ENCODE data around the gene GP1BA.

The GP1BA gene

DNA sequence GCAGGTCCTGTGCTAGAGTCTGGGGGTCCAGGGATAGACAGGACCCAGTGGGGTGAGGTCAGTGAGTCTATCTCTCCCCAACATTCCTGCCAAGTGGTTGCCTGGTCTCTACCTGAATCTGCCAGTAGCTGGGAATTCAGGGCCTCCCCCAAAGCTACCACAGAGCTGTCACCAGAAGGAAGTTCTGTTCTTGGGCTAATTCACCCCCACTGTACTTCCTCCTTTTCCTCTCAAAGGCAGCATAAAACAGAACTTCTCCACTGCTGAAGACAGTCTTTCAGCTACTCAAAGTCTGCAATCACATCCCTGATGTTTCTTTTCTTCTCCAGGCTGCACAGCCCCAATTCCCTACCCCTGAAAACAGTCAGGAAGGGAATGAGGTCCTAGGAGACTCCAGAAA lies 46.6 kb downstream of the GP1BA start:
- DNase-seq, result no peak

DNA sequence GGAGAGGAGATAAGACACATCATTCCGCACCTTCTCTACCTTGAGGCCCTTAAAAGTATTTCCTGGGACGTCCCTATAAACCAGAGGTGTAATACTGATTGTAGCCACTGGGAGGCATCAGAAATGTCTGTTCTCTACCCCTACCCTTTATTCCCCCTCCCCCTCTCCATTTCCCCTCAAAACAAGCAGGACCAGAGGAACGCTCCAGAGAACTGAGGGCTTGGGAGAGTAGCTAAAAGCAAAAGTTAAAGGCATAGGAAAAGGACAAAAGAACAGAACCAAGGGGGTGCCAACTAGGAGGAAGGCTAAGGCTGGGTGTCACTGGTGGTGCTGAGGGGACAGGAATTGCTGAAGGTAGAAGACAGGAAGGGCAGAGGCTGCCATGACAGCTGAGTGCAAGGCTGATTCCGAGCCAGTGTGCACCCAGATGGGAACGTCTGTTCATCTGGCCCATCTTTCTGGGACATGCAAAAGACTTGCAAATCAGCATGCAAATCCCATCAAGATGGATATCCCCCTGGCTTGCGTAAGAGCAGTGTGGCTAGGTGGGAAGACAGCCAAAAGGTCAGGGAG lies 48.7 kb downstream of the GP1BA start:
- peak; percentile 57 for DNase-seq

DNA sequence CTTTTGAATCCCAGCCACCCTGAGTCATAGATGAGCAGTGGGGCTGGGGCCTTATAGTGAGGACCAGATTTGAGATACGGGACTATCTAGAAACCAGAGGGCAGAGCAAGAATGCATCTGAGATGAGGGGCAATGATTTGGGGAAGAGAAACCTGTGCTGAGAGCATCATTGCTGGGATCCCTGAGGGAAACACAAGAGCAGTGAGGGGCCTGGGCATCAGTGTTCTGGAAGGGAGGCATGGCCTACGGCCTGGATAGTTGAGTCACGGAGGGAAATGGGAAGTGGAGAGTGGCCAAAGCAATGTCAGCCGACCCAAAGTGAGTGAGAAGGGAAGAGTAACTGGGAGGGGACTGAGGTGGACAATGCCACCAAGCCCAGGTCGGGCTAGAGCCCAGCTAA lies 50.2 kb downstream of the GP1BA start:
- DNase-seq, result no peak

All from fibroblast of skin of right quadriceps (primary cell).